Measurements from ENCODE around the gene TTC3. TPM values are rescaled to one million over a fixed set of nuclear protein-coding genes. Genes with fewer than 3 reads are reported as not detected.
A peak's percentile ranks its signal among the peaks of the same experiment; 100 is the strongest.

TTC3 gene
- total RNA-seq, 3 donors from 2014 or later: 67.2 to 126 (median 98.1) TPM

DNA sequence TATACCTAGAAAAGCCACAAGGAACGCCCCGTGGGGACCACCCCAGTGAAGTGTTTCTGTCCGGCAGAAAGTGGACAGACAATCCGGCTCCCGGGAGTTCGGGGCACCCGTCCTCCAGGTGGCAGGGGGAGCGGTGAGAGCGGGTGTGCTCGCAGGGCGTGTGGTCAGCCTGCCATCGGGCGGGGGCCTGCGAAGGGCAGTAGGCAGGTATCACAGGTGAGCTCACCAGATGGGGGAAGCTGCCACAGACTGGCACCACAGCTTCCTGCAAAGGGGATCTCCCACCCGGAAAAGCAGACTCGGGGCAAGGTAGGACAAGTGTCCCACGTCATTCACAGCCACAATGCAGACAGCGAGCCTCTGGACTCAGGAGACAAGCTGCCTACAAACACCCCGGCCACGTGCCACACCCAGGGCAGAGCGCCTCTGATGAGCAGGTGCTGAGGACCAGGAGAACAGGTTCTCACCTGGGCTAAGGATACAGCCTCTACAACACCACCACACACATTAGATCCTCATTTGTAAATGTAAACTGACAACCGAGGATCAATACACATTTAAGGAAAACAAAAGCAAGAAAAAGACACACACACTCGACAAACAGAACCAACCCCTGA is 157.7 kb downstream of the TTC3 start:
- TF ChIP-seq, protein P1, sequence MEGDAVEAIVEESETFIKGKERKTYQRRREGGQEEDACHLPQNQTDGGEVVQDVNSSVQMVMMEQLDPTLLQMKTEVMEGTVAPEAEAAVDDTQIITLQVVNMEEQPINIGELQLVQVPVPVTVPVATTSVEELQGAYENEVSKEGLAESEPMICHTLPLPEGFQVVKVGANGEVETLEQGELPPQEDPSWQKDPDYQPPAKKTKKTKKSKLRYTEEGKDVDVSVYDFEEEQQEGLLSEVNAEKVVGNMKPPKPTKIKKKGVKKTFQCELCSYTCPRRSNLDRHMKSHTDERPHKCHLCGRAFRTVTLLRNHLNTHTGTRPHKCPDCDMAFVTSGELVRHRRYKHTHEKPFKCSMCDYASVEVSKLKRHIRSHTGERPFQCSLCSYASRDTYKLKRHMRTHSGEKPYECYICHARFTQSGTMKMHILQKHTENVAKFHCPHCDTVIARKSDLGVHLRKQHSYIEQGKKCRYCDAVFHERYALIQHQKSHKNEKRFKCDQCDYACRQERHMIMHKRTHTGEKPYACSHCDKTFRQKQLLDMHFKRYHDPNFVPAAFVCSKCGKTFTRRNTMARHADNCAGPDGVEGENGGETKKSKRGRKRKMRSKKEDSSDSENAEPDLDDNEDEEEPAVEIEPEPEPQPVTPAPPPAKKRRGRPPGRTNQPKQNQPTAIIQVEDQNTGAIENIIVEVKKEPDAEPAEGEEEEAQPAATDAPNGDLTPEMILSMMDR (IDR thresholded peaks at IDR 0.05): no peak
- Histone ChIP-seq H3K4me3 (no peak overlapping the region), H3K9me3 (no peaks in the 10 kb centered on the region), H3K36me3 (ENCODE audit: low read depth) (no peaks in the 10 kb centered on the region), H3K4me1 (ENCODE audit: low read depth) (no peaks in the 10 kb centered on the region)
- intact Hi-C loops (cut with DNase I, micrococcal nuclease): no loop called here
- peak; percentile 29 for ATAC-seq
- no peak for DNase-seq

DNA sequence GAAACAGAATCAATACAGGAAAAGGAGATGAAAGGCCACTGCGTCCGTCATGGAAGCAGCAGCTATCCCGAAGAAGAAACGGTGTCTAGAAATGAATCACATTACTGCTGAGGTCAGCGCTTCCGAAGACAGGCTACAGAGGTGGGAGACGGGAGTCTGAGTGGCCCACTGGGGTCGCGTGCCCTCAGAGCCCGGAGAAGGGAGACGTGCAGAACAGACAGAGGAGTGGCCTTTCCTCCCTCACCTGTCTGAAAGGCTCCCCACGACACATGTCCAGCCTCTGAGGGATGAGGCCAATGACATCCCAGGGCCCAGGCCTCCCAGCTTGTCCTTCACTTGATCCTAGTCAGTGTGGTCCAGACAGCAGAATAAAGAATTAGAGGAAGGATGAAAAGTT is 158.2 kb downstream of the TTC3 start:
- no peak for DNase-seq
- H3K36me3 ChIP-seq (ENCODE audit: low read depth): no peaks in the 10 kb centered on the region
- no peak overlapping the region for H3K4me3 ChIP-seq
- TF ChIP-seq, protein P1 (IDR thresholded peaks at IDR 0.05): no peak
- H3K9me3 ChIP-seq: no peaks in the 10 kb centered on the region
- no peaks in the 10 kb centered on the region for H3K4me1 ChIP-seq (ENCODE audit: low read depth)
- no peak for ATAC-seq
- intact Hi-C loops (cut with DNase I, micrococcal nuclease): no loop called here

DNA sequence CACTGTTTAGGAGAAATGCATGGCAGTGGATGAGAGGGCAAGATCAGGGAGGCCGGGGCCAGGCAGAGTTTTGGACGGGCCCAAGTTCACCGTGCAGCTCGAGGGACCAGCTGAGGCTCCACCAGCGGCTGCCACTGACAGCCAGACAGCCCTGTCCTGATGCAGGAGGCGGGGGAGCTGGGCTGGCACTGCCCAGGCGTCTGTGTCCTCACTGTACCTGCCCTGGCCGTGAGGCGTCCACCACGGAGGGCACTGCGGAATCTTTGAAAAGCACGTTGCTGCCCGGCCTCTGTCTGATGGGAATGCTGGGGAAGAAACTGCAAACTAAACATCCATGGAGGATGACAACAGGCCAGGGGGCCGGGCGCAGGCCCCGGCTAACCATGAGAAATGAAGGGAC is 158.6 kb downstream of the TTC3 start:
- Histone ChIP-seq H3K4me3 (no peak overlapping the region), H3K36me3 (ENCODE audit: low read depth) (no peaks in the 10 kb centered on the region), H3K9me3 (no peaks in the 10 kb centered on the region), H3K4me1 (ENCODE audit: low read depth) (no peaks in the 10 kb centered on the region)
- ATAC-seq: no peak
- intact Hi-C loops (cut with DNase I, micrococcal nuclease): no loop called here
- TF ChIP-seq, protein P1 (IDR thresholded peaks at IDR 0.05): no peak
- no peak for DNase-seq

DNA sequence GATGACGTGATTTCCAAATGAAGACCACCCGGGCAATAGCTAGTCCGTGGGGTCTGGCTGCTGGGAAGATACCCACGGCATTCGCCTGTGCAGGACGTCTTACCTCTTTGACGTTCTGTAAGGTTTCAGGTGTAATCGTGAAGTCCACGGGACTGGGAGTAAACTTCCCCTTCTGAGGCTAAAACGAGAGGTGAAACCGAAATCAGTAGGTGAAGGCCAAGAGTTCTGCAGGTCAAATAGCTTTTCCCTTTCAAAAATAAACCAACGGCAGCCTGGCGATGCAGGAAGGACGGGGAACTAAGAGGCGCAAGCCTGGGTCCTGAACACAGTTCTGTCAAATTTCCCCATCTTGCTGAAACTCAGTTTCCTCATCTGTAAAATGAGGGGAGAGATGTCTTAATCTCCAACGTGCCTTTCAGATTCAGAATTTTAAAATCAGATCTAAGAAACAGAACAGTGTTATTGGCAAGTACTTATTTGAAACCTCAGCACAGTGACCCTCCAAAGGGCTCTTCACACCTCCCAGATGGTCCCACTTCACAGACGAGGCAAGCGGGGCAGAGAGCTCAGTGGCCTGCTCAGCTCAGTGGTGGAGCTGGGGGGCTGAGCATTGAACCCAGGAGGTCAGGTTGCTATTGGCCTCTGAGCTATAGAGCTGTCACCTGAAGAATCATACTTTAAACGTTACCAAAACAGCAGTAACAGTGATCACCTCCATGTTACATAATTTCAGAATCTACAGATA is 159.4 kb downstream of the TTC3 start:
- intact Hi-C loops (cut with DNase I, micrococcal nuclease): no loop called here
- DNase-seq: no peak
- H3K4me3 ChIP-seq: no peak overlapping the region
- no peaks in the 10 kb centered on the region for H3K4me1 ChIP-seq (ENCODE audit: low read depth)
- H3K36me3 ChIP-seq (ENCODE audit: low read depth): no peaks in the 10 kb centered on the region
- no peaks in the 10 kb centered on the region for H3K9me3 ChIP-seq
- no peak for ATAC-seq
- TF ChIP-seq, protein P1 (IDR thresholded peaks at IDR 0.05): no peak

DNA sequence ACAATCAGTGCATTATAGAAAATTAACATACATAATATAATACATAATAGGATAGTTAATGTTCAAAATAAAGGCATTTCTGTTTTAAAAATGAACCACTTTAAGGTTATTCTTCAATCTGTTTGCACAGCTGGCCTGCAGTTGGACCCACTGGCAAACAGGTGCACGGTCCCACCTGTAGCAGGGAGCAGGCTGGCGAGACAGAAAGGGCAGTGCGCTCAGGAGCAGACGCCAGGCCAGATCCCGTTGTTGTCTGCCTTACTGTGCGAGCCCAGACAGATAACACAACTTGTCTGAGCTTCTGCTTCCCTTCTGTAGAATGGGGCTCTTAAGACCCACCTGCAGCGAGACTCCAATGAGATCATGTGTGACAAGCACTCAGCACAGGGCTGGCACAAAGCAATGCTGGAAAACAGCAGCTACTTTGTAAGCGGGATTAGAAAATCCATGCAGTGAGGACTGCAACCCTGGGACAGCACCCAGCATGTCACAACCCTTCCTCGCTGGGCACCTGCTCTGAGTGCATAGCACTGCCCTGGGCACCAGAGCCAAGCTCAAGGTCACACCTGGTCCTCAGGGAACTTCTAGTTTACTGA is 160.6 kb downstream of the TTC3 start:
- ATAC-seq (no peak), DNase-seq (no peak)
- intact Hi-C loops (cut with DNase I, micrococcal nuclease): no loop called here
- Histone ChIP-seq H3K9me3 (no peaks in the 10 kb centered on the region), H3K36me3 (ENCODE audit: low read depth) (no peaks in the 10 kb centered on the region), H3K4me1 (ENCODE audit: low read depth) (no peaks in the 10 kb centered on the region), H3K4me3 (no peak overlapping the region)
- TF ChIP-seq, protein P1 (IDR thresholded peaks at IDR 0.05): no peak

Data from mucosa of descending colon (tissue), 3 donors.